ENCODE data around the gene BTNL8.

Gene BTNL8

GRCh38 chr5:180868960-180869359, 30.0 kb upstream of the BTNL8 start:
- TF ChIP-seq CTCF (IDR thresholded peaks at IDR 0.05; ENCODE audit: borderline replicate concordance, control extremely low read depth, extremely low read depth, insufficient read depth, missing control alignments), result peak; percentile 80
- in situ Hi-C loops (cut with MboI; ENCODE audit: low sequenced_read_pairs, unreplicated experiment), result no loop called here
- peak; percentile 60 for DNase-seq (ENCODE audit: low spot score)

GRCh38 chr5:180869587-180869986, 29.4 kb upstream of the BTNL8 start:
- TF ChIP-seq CTCF (IDR thresholded peaks at IDR 0.05; ENCODE audit: borderline replicate concordance, control extremely low read depth, extremely low read depth, insufficient read depth, missing control alignments), result no peak
- no peak for DNase-seq (ENCODE audit: low spot score)
- in situ Hi-C loops (cut with MboI; ENCODE audit: low sequenced_read_pairs, unreplicated experiment), result no loop called here

- no peak for DNase-seq (ENCODE audit: low spot score)
- in situ Hi-C loops (cut with MboI; ENCODE audit: low sequenced_read_pairs, unreplicated experiment), result loop anchor here (10.0 kb wide), 1 partner anchor 284 kb away; no protein-coding TSS in a partner anchor
- TF ChIP-seq CTCF (IDR thresholded peaks at IDR 0.05; ENCODE audit: borderline replicate concordance, control extremely low read depth, extremely low read depth, insufficient read depth, missing control alignments), result no peak
These were observed 28.5 kb upstream of the BTNL8 start for GRCh38 chr5:180870276-180871068.

- in situ Hi-C loops (cut with MboI; ENCODE audit: low sequenced_read_pairs, unreplicated experiment), result loop anchor here (10.0 kb wide), 1 partner anchor 282 kb away; no protein-coding TSS in a partner anchor
- no peak for DNase-seq (ENCODE audit: low spot score)
- TF ChIP-seq CTCF (IDR thresholded peaks at IDR 0.05; ENCODE audit: borderline replicate concordance, control extremely low read depth, extremely low read depth, insufficient read depth, missing control alignments), result no peak
These were observed 26.5 kb upstream of the BTNL8 start for GRCh38 chr5:180872419-180872818.

- in situ Hi-C loops (cut with MboI; ENCODE audit: low sequenced_read_pairs, unreplicated experiment), result loop anchor here (10.0 kb wide), 1 partner anchor 281 kb away; no protein-coding TSS in a partner anchor
- DNase-seq (ENCODE audit: low spot score), result no peak
- no peak for TF ChIP-seq CTCF (IDR thresholded peaks at IDR 0.05; ENCODE audit: borderline replicate concordance, control extremely low read depth, extremely low read depth, insufficient read depth, missing control alignments)
These were observed 25.1 kb upstream of the BTNL8 start for GRCh38 chr5:180873615-180874520.

GRCh38 chr5:180874804-180875582, 24.0 kb upstream of the BTNL8 start:
- in situ Hi-C loops (cut with MboI; ENCODE audit: low sequenced_read_pairs, unreplicated experiment), result loop anchor here (10.0 kb wide), 1 partner anchor 280 kb away; no protein-coding TSS in a partner anchor
- TF ChIP-seq CTCF (IDR thresholded peaks at IDR 0.05; ENCODE audit: borderline replicate concordance, control extremely low read depth, extremely low read depth, insufficient read depth, missing control alignments), result no peak
- DNase-seq (ENCODE audit: low spot score), result no peak

Measured in GM13976 (cell line).